Skin of body (tissue), 3 donors: ENCODE data around the gene SAV1. TPM values are rescaled to one million over a fixed set of nuclear protein-coding genes. Genes with fewer than 3 reads are reported as not detected.

ENCODE experiments used
- DNase-seq: peaks from one replicate; lab custom pipeline; 2025; lab: John Stamatoyannopoulos, UW
- small RNA-seq: library from RNA; depleted of rRNA; stranded (forward); fragments of <200 nt; gene quantifications from one replicate; pipeline ENCODE3, GENCODE V24; 2014; ENCODE audit warnings: low replicate concordance
- total RNA-seq: library from RNA; depleted of rRNA; stranded (reverse); fragments of >200 nt; gene quantifications from one replicate; pipeline ENCODE4 v1.2.3, GENCODE V29; 2014

The SAV1 gene
- total RNA-seq, 1 donor from 2014 or later, result 45.1 TPM

DNA sequence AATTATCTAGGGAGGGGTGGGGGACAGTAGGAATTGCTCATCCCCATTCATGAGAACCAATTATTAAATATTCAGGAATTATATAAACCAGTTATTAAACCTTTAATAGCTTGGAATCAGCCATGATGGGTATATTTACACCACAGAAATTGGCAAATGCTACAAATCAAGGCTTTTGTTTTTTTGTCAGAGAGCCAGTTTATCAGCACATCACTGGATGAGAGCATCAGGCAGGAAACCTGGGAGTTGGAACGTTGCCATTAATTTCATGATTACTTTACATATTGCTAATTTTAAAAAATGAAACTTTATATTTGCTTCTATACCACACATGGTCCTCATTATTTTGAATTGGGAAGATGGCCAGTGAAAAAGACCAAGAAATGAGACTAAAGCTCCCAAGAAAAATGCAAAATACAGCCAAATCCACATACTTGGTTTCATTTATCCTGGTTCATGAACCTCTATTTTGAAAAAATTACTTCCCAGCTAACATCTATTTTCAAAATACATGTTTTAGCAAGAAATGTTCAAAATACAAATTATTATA is 59.7 kb downstream of the SAV1 start:
- DNase-seq, result peak; percentile 68

DNA sequence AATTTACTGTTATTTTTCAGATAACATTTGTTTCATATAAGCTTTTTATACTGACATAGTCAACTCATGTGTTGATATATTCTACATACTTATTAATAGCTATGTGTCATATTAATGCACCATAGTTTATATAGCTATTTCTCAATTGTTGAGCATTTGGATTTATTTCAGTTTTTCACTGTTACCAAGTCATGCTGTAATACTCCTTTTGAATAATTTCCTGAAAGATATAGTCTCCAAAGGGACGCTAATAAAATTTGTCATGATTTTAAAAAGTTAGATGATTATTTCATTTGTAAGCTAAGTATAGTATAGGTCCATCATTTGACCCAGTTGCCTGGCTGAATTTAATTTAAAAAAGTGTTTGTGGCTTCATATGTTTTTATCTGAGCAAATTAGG is 60.3 kb downstream of the SAV1 start:
- DNase-seq, result peak; percentile 46

DNA sequence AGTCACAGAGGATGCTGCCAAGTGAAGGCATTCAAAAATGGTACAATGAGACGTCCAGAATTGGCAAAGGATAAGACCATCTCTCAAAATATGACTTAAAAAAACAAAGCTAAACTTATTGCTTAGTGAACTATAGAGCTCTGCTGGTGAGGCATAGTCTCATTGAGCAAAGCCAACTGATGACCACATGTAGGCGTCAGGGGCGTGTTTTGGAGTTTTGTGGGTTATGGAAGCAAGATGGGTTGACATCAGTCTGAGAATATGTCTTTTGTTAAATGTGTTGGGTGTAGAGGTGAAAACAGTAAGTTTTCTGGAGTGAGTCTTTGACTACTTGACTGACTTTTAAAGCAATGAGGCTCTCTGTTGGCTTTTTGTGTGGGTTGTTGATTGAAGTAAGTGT is 60.9 kb downstream of the SAV1 start:
- peak; percentile 44 for DNase-seq

DNA sequence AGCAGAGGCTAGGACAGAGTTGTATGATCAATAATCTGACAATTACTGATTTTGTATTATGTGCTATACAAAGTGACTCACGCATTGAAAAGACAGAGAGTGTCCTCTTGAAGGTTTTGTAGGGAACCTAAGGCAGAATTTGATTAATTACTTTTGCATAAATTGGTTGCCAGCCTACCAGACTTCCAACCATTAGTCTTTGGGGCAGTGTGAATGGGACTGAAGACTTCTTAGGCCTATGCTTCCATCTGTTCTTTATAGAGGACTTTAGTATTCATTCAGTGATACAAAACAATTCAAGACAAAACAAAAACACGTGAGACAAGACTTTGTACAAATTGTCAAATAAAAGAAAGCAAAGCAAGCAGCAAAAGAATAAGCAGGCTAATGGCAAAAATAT is 61.6 kb downstream of the SAV1 start:
- DNase-seq, result no peak

DNA sequence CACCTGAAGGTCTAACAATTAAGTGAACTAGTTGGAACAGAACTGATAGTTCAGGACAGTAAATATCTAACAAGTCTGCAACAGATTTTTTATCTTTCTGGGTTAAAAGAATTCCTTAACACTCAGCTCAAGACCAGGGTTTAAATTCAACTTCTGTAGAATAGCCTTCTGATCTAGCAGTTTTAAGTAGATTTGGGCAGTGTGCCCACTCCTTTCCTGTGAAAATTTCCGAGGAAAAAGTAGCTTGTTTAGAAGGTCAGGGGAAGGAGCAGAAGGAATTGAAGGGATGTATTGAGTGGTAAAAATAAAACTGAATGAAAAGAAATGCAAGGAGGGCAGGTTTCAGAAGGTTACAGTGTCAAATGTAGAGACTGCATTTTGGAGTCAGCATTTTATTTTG is 62.3 kb downstream of the SAV1 start:
- no peak for DNase-seq

DNA sequence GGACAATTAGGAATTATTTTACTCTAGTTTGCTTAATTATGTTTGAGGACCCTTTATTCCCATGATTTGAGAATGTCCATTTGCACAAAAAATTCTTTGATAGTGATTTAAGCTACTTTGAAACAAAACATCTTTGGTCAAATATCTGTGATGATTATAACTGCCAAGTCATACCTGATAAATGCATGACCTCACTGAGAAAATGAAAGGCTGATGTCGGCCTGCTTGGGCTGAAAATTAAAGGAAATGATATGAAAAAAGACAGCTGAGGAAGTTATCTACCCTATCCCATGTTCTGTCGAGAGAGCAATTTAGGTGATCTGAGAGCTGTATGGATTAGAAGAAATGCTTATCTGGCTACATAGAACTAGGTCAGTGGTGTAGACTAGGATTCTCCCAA is 64.5 kb downstream of the SAV1 start:
- DNase-seq, result no peak

DNA sequence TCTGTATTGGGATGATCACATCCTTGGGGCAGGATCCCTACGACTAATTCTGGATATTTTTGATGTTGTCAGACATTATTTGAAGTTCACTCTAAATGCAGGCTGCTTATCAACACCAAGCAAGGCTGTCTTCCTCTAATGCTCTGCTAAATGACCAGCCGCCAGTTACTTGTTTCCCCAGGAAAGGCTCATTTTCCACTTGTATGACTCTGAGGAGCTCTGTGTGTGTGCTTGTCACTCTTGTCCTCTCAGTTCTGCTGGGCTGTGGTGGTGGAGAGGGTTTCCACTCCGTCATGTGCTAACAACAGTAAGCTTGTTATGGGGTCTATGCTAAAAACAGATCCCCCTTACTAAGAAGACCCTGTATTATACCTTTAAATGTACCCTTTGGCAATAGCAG is 66.1 kb downstream of the SAV1 start:
- DNase-seq, result no peak

DNA sequence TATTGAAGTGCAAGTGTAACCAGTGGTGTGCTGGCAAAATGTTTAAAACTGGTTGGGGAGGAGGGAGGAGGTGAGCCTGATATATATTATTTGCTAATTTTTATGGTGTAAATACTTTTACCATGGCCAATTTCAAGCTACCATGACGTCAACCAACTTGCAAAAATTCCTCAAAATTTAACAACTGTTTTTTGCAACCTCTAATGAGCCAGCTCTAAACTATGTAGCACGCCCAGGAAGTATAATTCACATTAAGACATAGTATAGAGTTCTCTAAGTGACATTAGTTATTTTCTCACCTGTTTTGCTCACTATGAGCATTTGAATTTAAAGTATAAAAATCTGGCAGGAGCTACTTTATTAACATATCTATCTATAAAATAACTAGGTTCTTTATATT is 66.7 kb downstream of the SAV1 start:
- DNase-seq, result no peak

DNA sequence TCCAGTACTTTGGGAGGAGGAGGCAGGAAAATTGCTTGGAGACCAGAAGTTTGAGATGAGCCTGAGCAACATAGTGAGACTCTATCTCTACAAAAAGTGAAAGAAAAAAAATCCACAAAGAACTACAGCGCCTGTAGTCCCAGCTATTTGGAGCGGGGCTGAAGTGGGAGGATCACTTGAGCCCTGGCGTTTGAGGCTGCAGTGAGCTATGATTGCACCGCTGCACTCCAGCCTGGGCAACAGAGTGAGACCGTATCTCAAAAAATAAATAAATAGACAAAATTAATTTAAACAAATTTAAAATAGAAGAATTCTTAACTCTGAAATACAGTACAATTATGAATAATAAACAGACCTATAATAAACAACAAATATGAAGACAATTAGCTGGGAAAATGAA is 67.3 kb downstream of the SAV1 start:
- no peak for DNase-seq

DNA sequence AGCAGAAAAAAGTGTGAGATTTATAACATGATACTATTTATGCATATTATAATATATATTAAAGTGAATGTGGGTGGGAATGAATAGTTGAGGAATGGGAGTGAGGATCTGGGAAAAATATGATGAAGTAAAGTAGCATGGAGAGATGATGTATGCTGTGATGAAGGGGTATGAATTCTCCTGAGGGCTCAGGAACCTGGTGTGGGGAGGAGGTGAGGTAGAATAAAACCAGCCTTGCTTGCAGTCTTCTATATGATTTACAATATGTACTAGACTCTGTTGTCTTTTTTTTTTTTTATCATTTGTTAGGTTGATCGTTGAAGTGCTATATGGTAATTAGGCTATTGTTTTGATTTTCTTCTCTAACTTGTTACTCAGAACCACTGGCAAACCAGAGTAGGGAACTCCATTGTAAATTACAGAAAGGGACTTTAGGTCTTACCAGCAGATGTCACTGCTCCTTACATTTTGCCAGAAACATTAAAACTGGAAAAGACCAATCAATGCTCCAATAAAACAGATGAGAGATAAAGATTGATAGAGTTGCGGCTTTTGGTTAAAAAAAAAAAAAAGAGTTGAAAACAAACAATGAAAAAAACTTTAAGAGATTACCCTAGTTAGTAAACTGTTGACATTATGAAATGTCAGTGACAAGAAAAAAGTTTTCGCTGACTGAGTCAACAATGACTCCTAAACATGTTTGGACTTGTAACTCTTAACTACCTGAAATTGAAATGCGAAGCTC is 68.2 kb downstream of the SAV1 start:
- DNase-seq, result peak; percentile 16

DNA sequence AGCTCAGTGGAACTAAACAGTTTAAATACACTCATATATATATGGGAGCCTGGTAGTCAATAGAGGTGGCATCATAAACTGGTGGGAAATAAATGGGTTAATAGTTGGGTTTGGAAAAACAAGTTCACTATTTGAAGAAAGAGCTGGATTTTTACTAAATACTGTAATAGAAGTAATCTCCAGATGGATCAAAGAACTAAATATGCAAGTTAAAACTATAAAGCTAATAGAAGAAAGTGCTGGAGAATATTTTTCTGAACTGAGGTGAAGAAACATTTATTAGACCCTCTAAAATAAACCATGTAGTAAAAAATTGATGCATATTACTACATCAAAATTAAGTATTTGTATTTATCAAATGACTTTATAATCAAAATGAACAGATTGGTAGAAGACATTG is 69.3 kb downstream of the SAV1 start:
- no peak for DNase-seq

DNA sequence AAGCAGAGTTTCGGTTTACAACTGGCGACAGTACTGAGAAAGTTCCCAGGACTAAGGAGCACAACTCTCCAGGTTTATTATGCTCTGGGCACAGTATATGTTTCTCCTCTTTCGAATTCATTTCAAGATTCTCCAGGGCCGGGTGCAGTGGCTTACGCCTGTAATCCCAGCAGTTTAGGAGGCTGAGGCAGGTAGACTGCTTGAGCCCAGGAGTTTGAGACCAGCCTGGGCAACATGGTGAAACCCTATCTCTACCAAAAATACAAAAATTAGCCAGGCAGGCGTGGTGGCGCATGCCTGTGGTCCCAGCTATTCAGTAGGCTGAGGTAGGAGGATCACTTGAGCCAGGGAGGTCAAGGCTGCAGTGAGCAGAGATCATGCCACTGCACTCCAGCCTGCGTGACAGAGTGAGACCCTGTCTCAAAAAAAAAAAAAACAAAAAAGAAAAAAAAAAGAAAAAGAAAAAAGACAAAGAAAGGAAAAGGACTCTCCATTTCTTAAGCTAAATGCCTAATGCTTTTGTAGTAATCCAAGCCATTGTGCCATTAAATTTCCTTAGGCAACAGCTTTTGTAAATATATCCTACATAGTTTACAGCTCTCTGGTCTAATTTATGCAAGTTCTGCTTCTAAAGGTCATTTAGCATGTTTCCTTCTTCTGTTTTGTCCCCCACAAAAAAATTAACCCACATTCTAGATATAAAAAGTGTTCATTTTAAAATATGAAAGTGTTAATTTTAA is 73.4 kb downstream of the SAV1 start:
- DNase-seq, result no peak

DNA sequence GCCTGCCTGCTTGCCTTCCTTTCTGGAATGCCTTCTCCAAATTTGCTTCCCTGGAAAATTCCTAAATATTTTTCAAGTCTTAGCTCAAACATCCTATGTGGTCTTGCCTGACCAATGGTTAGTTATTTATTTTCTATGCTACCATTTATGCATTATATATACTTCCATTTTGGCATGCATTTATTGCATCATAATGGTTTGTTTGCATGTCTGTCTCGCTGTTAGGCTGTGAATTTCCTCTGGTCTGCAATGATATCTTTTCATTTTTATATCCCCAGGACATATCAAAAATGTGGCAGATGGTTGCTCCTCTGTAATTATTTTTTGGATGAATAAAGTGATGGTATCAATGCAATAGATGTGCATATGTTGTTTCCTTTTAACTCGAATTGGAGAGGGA is 77.6 kb downstream of the SAV1 start:
- DNase-seq, result no peak

Small RNA genes within 50 kb of the gene (small RNA-seq; reads per million reads assigned to genes)
- not detected for gene RN7SL452P

Other genes starting within 250 kb of the SAV1 start
- 87.0 TPM for gene MAP4K5, start 135.7 kb downstream of the SAV1 start, total RNA-seq
- gene ATL1, start 108.2 kb downstream of the SAV1 start, total RNA-seq, result 11.9 TPM
- gene NIN, start 162.9 kb upstream of the SAV1 start, total RNA-seq, result 34.6 TPM
- gene ABHD12B, start 203.7 kb upstream of the SAV1 start, total RNA-seq, result 2.9 TPM